Stomach (tissue), 9 donors: ENCODE data around the gene CNTNAP5. TPM values are rescaled to one million over a fixed set of nuclear protein-coding genes. Genes with fewer than 3 reads are reported as not detected.
"Not testable (repeated sequence)": the region's sequence is repeated elsewhere in the genome, so short reads cannot be mapped to it uniquely, and the experiment has no call there.

ENCODE experiments used
- DNase-seq, 2 donors: peaks; one replicate each; pipeline versions ENCODE4 v3.0.0 to v3.0.0-alpha.2; 2013 to 2019
- H3K27ac ChIP-seq, 5 donors: fragments of 200-600 bp in 4 of 5; sonication (generic) in 4 of 5; one replicate each; pipeline ENCODE4 v1.5.1; 2013 to 2019; ENCODE audit warnings: mild to moderate bottlenecking in 1 of 5, moderate library complexity in 1 of 5
- H3K27me3 ChIP-seq, 3 donors: fragments of 200-600 bp; sonication (generic); one replicate each; pipeline ENCODE4 v1.5.1; 2017 to 2019; ENCODE audit warnings: mixed run types in 1 of 3
- H3K36me3 ChIP-seq, 4 donors: fragments of 200-600 bp; sonication (generic); 1 replicate in 3 of 4; 2 replicates in 1 of 4; pipeline ENCODE4 v1.5.1; 2016 to 2019
- H3K4me1 ChIP-seq, 4 donors: fragments of 200-600 bp; sonication (generic); one replicate each; pipeline ENCODE4 v1.5.1; 2016 to 2019
- H3K4me3 ChIP-seq, 4 donors: fragments of 200-600 bp; sonication (generic) in 3 of 4; one replicate each; pipeline ENCODE4 v1.5.1; 2016 to 2019; ENCODE audit warnings: mild to moderate bottlenecking in 1 of 4
- H3K9me3 ChIP-seq, 4 donors: fragments of 200-600 bp; sonication (generic); one replicate each; pipeline ENCODE4 v1.5.1; 2016 to 2019
- CTCF ChIP-seq, 7 experiments: fragments of 450-650 bp in 4 of 7; fragments of 200-600 bp in 3 of 7; sonication (generic) in 3 of 7; IDR thresholded peaks; one replicate each; pipeline ENCODE4 v1.5.1; 2016 to 2019; ENCODE audit warnings: antibody characterized with exemption in 7 of 7, control low read depth in 2 of 7, mild to moderate bottlenecking in 1 of 7
- EP300 ChIP-seq: sonication (generic); formaldehyde crosslinking; IDR thresholded peaks from one replicate; pipeline ENCODE4 v1.6.1; 2017; ENCODE audit warnings: antibody characterized with exemption
- POLR2A ChIP-seq, 4 donors: fragments of 450-650 bp; IDR thresholded peaks; one replicate each; pipeline ENCODE4 v1.6.1; 2016; ENCODE audit warnings: antibody characterized with exemption in 4 of 4, control low read depth in 2 of 4, mild to moderate bottlenecking in 1 of 4, moderate library complexity in 1 of 4
- POLR2AphosphoS5 ChIP-seq, 3 donors: sonication (generic); formaldehyde crosslinking; IDR thresholded peaks; one replicate each; pipeline ENCODE4 v1.6.1; 2016; ENCODE audit warnings: antibody characterized with exemption in 3 of 3
- WGBS, 5 donors: extraction: QIAGEN DNeasy Blood & Tissue Kit in 3 of 5; methylation state at CpG; one replicate each; pipeline versions ENCODE4 v1.1.5 to v1.1.7; 2013 to 2018; 5-methylcytosine and 5-hydroxymethylcytosine counted together
- intact Hi-C: fragments of 100-400 bp; cut with DNase I; formaldehyde crosslinking; loops from one replicate; pipeline ENCODE4 v1.15.1; 2023; ENCODE audit warnings: low total_unique reads
- polyA plus RNA-seq, 3 donors: library from polyadenylated mRNA; stranded (reverse); fragments of 200-250 nt; gene quantifications; one replicate each; pipeline ENCODE4 v1.2.3, GENCODE V29; 2013
- total RNA-seq, 5 donors: library from RNA; depleted of rRNA; stranded (reverse); fragments of >200 nt; gene quantifications; one replicate each; pipeline versions ENCODE4 v1.1.0 to v1.2.3, GENCODE V29; 2014 to 2016
- donor health status: healthy with polysubstance abuse.
- donor health status: Bipolar disorder and iron deficiency.
- donor health status: healthy.

CNTNAP5 gene
- total and polyA plus RNA-seq, 8 donors: 1.3 TPM; not detected in 7

GRCh38 chr2:124353656-124354055 lies 328.6 kb downstream of the CNTNAP5 start:
- no peak for TF ChIP-seq EP300
- no peak for TF ChIP-seq POLR2A (IDR thresholded peaks at IDR 0.05)
- TF ChIP-seq CTCF (IDR thresholded peaks at IDR 0.05): no peak
- no peak for TF ChIP-seq POLR2AphosphoS5 (IDR thresholded peaks at IDR 0.05)
- intact Hi-C loops: no loop called here
- no peaks in the 10 kb centered on the region for H3K27me3 ChIP-seq
- no peaks in the 10 kb centered on the region for H3K4me1 ChIP-seq
- H3K9me3 ChIP-seq: no peaks in the 10 kb centered on the region
- H3K36me3 ChIP-seq: no peaks in the 10 kb centered on the region
- no peak for DNase-seq
- no peak overlapping the region for H3K4me3 ChIP-seq
- no peak overlapping the region for H3K27ac ChIP-seq

GRCh38 chr2:124354466-124354865 lies 329.4 kb downstream of the CNTNAP5 start:
- intact Hi-C loops: no loop called here
- no peak overlapping the region for H3K4me3 ChIP-seq
- no peaks in the 10 kb centered on the region for H3K36me3 ChIP-seq
- no peak for DNase-seq
- no peaks in the 10 kb centered on the region for H3K9me3 ChIP-seq
- no peaks in the 10 kb centered on the region for H3K27me3 ChIP-seq
- H3K27ac ChIP-seq: no peak overlapping the region
- TF ChIP-seq POLR2AphosphoS5 (IDR thresholded peaks at IDR 0.05) (no peak), CTCF (IDR thresholded peaks at IDR 0.05) (no peak), POLR2A (IDR thresholded peaks at IDR 0.05) (no peak), EP300 (no peak)
- WGBS, 5 donors: 44 to 53% (median 48%) methylated on average over 3 of the region's 3 CpGs
- no peaks in the 10 kb centered on the region for H3K4me1 ChIP-seq

GRCh38 chr2:124361966-124362365 lies 336.9 kb downstream of the CNTNAP5 start:
- H3K9me3 ChIP-seq, H3K36me3 ChIP-seq, H3K27me3 ChIP-seq, DNase-seq, H3K4me3 ChIP-seq, H3K4me1 ChIP-seq, H3K27ac ChIP-seq, intact Hi-C loops: not testable (repeated sequence)
- 95 to 98% (median 97%) methylated on average over 26 to 28 of the region's 28 CpGs for WGBS, 5 donors

- no peak for DNase-seq
- WGBS, 5 donors: 74 to 90% (median 85%) methylated on average over 4 of the region's 4 CpGs
- no peaks in the 10 kb centered on the region for H3K36me3 ChIP-seq
Observed at GRCh38 chr2:124369181-124369580, 344.1 kb downstream of the CNTNAP5 start.

More at GRCh38 chr2:124369181-124369580, 344.1 kb downstream of the CNTNAP5 start:
- no peak overlapping the region for H3K4me3 ChIP-seq
- no peak overlapping the region for H3K27ac ChIP-seq
- intact Hi-C loops: no loop called here
- H3K27me3 ChIP-seq: no peaks in the 10 kb centered on the region
- no peaks in the 10 kb centered on the region for H3K4me1 ChIP-seq
- TF ChIP-seq POLR2A (IDR thresholded peaks at IDR 0.05) (no peak), POLR2AphosphoS5 (IDR thresholded peaks at IDR 0.05) (no peak), CTCF (IDR thresholded peaks at IDR 0.05) (no peak), EP300 (no peak)
- no peaks in the 10 kb centered on the region for H3K9me3 ChIP-seq
